A673 (cell line): ENCODE measurements around the gene ANGPT4. TPM values are rescaled to one million over a fixed set of nuclear protein-coding genes. Genes with fewer than 3 reads are reported as not detected.

Source experiments
- BruUV-seq: library from RNA; stranded (reverse); fragments of 400-500 nt; replicated peaks from 2 replicates; lab custom pipeline; 2021; lab: Mats Ljungman, UMichigan
- CTCF ChIA-PET: fragments of 300-600 bp; sonication (Branson Sonifier 250); formaldehyde crosslinking; loops from one replicate; lab custom pipeline; 2022; ENCODE audit warnings: antibody characterized with exemption; lab: Charles Lee
- POLR2A ChIA-PET: fragments of 300-600 bp; sonication (Branson Sonifier 250); formaldehyde crosslinking; loops from one replicate; lab custom pipeline; 2022; ENCODE audit warnings: antibody characterized with exemption; ENCODE audit not compliant: low non-redundant PET; lab: Charles Lee
- DNase-seq: peaks from one replicate; pipeline ENCODE4 v3.0.0-alpha.2; 2015; ENCODE audit warnings: low spot score
- H3K27ac ChIP-seq: fragments of 200-600 bp; sonication (generic); 2 replicates; pipeline ENCODE4 v1.5.1; 2016; ENCODE audit warnings: mixed run types, low read depth, mild to moderate bottlenecking, mixed read lengths, antibody characterized with exemption, low read length; ENCODE audit not compliant: poor library complexity, severe bottlenecking
- H3K27me3 ChIP-seq: fragments of 200-600 bp; sonication (generic); replicated peaks from 2 replicates; pipeline ENCODE4 v1.6.1; 2017; ENCODE audit warnings: mixed run types, low read depth, mild to moderate bottlenecking, mixed read lengths, antibody characterized with exemption, low read length; ENCODE audit not compliant: insufficient read depth, poor library complexity
- H3K36me3 ChIP-seq: fragments of 200-600 bp; sonication (generic); 2 replicates; pipeline ENCODE4 v1.6.1; 2016; ENCODE audit warnings: mixed run types, mild to moderate bottlenecking, mixed read lengths, antibody characterized with exemption, low read length; ENCODE audit not compliant: insufficient read depth, poor library complexity, severe bottlenecking
- H3K4me1 ChIP-seq: fragments of 200-600 bp; sonication (generic); 2 replicates; pipeline ENCODE4 v1.6.1; 2017; ENCODE audit warnings: mixed run types, mild to moderate bottlenecking, mixed read lengths, antibody characterized with exemption, low read length; ENCODE audit not compliant: insufficient read depth, poor library complexity, severe bottlenecking
- H3K4me3 ChIP-seq: fragments of 200-600 bp; sonication (generic); 2 replicates; pipeline ENCODE4 v1.5.1; 2016; ENCODE audit warnings: low read depth, mixed run types, mild to moderate bottlenecking, mixed read lengths, low read length; ENCODE audit not compliant: poor library complexity, severe bottlenecking
- H3K9me3 ChIP-seq: fragments of 200-600 bp; sonication (generic); 2 replicates; pipeline ENCODE4 v1.6.1; 2016; ENCODE audit warnings: mixed run types, low read depth, mild to moderate bottlenecking, mixed read lengths, antibody characterized with exemption, low read length; ENCODE audit not compliant: poor library complexity, severe bottlenecking
- EZH2 ChIP-seq: fragments of 200-600 bp; sonication (generic); IDR thresholded peaks from 2 replicates; pipeline ENCODE4 v1.6.1; 2017; ENCODE audit warnings: borderline replicate concordance, low read depth, mild to moderate bottlenecking, mixed read lengths, antibody characterized with exemption, low read length; ENCODE audit not compliant: poor library complexity, severe bottlenecking
- intact Hi-C: fragments of 100-400 bp; cut with micrococcal nuclease; formaldehyde crosslinking; loops from one replicate; pipeline ENCODE4 v1.10.0; 2022; ENCODE audit not compliant: unreplicated experiment
- total RNA-seq: library from RNA; stranded (reverse); gene quantifications from 2 replicates; pipeline ENCODE4 v1.2.3, GENCODE V29; 2021
- TF ChIP-seq, protein P1 (sequence below): fragments of 300-800, 200-600 bp; sonication (generic); conservative IDR thresholded peaks from 2 replicates; pipeline ENCODE4 v1.5.1; 2017; ENCODE audit warnings: low read depth, mild to moderate bottlenecking, antibody characterized with exemption, low read length, moderate library complexity, mixed read lengths

ANGPT4 gene
- total RNA-seq, 1 experiment from 2014 or later, result not detected

DNA sequence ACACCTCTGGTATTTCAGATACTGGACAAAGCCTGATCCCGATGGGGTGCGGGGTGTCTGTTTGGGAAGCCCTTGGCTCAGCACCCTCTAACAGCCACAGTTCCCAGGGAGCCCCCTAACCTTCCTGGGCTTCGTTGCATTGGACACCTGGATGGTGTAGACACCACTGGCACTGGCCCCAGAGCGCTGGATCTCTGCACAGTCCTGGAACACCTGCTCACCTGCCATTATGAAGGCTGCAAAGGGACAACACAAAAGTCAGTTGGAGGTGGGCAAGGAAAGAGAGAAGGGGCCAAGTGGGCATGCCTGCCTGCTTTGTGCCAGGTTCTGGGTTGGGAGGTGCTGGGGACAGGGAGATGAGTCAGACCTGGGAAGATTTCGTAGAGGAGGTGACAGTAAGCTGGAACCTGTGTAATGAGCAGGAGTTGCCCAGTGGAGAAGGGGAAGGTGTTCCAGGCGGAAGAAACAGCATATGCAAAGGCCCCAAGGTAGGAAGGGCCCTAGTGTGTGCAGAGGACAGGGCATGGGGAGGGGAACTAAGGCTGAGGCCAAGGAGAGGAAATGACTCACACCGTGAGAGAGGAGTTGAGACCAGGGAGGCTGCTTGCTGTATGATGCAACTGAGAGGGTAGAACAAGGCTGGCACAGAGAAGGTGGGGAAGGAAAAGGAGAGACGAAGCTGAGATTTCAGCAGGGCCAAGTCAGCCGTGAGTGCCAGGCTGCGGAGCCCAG, 34.9 kb downstream of the ANGPT4 start:
- ChIA-PET CTCF (no interaction called here), POLR2A (no interaction called here)
- no peak for TF ChIP-seq EZH2
- TF ChIP-seq, protein P1, sequence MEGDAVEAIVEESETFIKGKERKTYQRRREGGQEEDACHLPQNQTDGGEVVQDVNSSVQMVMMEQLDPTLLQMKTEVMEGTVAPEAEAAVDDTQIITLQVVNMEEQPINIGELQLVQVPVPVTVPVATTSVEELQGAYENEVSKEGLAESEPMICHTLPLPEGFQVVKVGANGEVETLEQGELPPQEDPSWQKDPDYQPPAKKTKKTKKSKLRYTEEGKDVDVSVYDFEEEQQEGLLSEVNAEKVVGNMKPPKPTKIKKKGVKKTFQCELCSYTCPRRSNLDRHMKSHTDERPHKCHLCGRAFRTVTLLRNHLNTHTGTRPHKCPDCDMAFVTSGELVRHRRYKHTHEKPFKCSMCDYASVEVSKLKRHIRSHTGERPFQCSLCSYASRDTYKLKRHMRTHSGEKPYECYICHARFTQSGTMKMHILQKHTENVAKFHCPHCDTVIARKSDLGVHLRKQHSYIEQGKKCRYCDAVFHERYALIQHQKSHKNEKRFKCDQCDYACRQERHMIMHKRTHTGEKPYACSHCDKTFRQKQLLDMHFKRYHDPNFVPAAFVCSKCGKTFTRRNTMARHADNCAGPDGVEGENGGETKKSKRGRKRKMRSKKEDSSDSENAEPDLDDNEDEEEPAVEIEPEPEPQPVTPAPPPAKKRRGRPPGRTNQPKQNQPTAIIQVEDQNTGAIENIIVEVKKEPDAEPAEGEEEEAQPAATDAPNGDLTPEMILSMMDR, result no peak
- Histone ChIP-seq H3K36me3 (no peaks in the 10 kb centered on the region), H3K27ac (no peak overlapping the region), H3K27me3 (no peaks in the 10 kb centered on the region), H3K4me3 (no peak overlapping the region), H3K4me1 (no peaks in the 10 kb centered on the region), H3K9me3 (no peaks in the 10 kb centered on the region)
- BruUV-seq, result no TSS peak
- DNase-seq, result peak; percentile 25
- intact Hi-C loops, result no loop called here

DNA sequence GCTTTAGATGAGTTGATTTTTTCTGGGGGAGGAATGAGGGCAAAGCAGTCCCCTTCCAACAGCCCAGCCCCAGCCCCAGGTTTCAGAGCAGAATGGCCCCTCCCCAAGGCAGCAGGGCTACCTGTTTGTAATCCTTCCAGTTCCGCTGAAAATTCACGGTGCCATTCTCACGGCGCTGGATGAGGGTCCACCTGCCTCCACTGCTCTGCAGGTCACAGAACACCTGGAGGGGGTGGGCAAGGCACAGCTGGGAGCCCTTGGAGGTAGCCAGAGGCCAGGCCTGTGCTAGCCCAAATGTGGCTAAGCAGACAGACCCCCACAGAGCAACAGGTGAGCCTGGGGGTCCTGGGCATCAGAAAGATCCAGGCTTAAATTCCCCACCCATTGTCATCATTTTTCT, 36.5 kb downstream of the ANGPT4 start:
- Histone ChIP-seq H3K4me3 (no peak overlapping the region), H3K27me3 (no peaks in the 10 kb centered on the region), H3K4me1 (no peaks in the 10 kb centered on the region), H3K27ac (no peak overlapping the region), H3K36me3 (no peaks in the 10 kb centered on the region), H3K9me3 (no peaks in the 10 kb centered on the region)
- TF ChIP-seq EZH2, result no peak
- TF ChIP-seq, protein P1, result no peak
- CTCF ChIA-PET, result no interaction called here
- POLR2A ChIA-PET, result no interaction called here
- BruUV-seq, result no TSS peak
- no peak for DNase-seq
- intact Hi-C loops, result no loop called here

- CTCF ChIA-PET, result no interaction called here
- H3K36me3 ChIP-seq, result no peaks in the 10 kb centered on the region
- BruUV-seq, result no TSS peak
- no peak for TF ChIP-seq EZH2
- TF ChIP-seq, protein P1, result no peak
- intact Hi-C loops, result no loop called here
- H3K27me3 ChIP-seq, result no peaks in the 10 kb centered on the region
- H3K4me1 ChIP-seq, result no peaks in the 10 kb centered on the region
- H3K4me3 ChIP-seq, result no peak overlapping the region
- POLR2A ChIA-PET, result no interaction called here
- H3K27ac ChIP-seq, result no peak overlapping the region
- no peaks in the 10 kb centered on the region for H3K9me3 ChIP-seq
- DNase-seq, result peak; percentile 40
Observed at GRCh38 chr20:878511-879307, 37.4 kb downstream of the ANGPT4 start.
